T-helper 1 cell treated with Interleukin-12 subunit alpha and Interleukin-12 subunit beta and Interleukin-4 antibody, amounts not matched to agents 30 μg/mL and 1 μg/mL, for 36 hours (primary cell): ENCODE data around the gene E2F1.
"Not testable (repeated sequence)": the region's sequence is repeated elsewhere in the genome, so short reads cannot be mapped to it uniquely, and the experiment has no call there.

Experiments used
- H3K27ac Mint-ChIP-seq: one replicate; pipeline ENCODE4 v1.8.0; 2021; ENCODE audit warnings: mild to moderate bottlenecking, mixed read lengths
- H3K27me3 Mint-ChIP-seq: one replicate; pipeline ENCODE4 v1.8.0; 2021; ENCODE audit warnings: low read depth, mixed read lengths
- H3K36me3 Mint-ChIP-seq: one replicate; pipeline ENCODE4 v1.8.0; 2021; ENCODE audit warnings: low read depth, mixed read lengths
- H3K4me1 Mint-ChIP-seq: one replicate; pipeline ENCODE4 v1.8.0; 2021; ENCODE audit warnings: low read depth, mixed read lengths
- H3K4me3 Mint-ChIP-seq: one replicate; pipeline ENCODE4 v1.8.0; 2021; ENCODE audit warnings: mild to moderate bottlenecking, moderate library complexity, mixed read lengths
- H3K9me3 Mint-ChIP-seq: one replicate; pipeline ENCODE4 v1.8.0; 2021; ENCODE audit warnings: mixed read lengths

Gene E2F1

DNA sequence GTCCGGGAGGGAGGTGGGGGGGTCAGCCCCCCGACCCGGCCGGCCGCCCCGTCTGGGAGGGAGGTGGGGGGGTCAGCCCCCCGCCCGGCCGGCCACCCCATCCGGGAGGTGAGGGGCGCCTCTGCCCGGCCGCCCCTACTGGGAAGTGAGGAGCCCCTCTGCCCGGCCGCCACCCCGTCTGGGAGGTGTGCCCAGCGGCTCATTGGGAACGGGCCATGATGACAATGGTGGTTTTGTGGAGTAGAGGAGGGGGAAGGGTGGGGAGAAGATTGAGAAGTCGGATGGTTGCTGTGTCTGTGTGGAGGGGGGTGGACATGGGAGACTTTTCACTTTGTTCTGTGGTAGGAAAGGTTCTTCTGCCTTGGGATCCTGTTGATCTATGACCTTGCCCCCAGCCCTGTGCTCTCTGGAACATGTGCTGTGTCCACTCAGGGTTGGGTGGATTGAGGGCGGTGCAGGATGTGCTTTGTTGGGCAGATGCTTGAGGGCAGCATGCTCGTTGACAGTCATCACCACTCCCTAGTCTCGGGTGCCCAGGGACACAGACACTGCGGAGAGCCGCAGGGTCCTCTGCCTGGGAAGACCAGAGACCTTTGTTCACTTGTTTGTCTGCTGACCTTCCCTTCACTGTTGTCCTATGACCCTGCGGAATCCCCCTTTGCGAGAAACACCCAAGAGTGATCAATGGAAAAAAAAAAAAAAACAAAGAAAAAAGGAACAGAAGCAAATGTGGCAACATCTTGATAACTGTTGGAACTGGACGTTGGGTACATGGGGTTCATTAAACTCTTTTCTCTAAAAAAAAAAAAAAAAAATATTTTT lies 15.7 kb upstream of the E2F1 start:
- Mint-ChIP-seq H3K27me3 (no peaks in the 10 kb centered on the region), H3K9me3 (peaks cover 3% of the 10 kb centered on the region)

GRCh38 chr20:33700696-33701441 lies 14.7 kb upstream of the E2F1 start:
- H3K9me3 Mint-ChIP-seq, H3K27me3 Mint-ChIP-seq, H3K4me1 Mint-ChIP-seq, H3K27ac Mint-ChIP-seq, H3K4me3 Mint-ChIP-seq, H3K36me3 Mint-ChIP-seq: not testable (repeated sequence)

More for the DNA sequence above, 15.7 kb upstream of the E2F1 start:
- H3K36me3 Mint-ChIP-seq = peaks cover 8% of the 10 kb centered on the region
- H3K4me3 Mint-ChIP-seq = no peak overlapping the region
- no peak overlapping the region for H3K27ac Mint-ChIP-seq
- no peaks in the 10 kb centered on the region for H3K4me1 Mint-ChIP-seq

- H3K4me3 Mint-ChIP-seq, H3K27ac Mint-ChIP-seq, H3K9me3 Mint-ChIP-seq, H3K4me1 Mint-ChIP-seq, H3K36me3 Mint-ChIP-seq, H3K27me3 Mint-ChIP-seq: not testable (repeated sequence)
These were observed 12.8 kb upstream of the E2F1 start for GRCh38 chr20:33698966-33699365.

GRCh38 chr20:33697129-33697528 lies 10.9 kb upstream of the E2F1 start:
- Mint-ChIP-seq H3K36me3 (peaks cover 1% of the 10 kb centered on the region), H3K27ac (no peak overlapping the region), H3K4me1 (no peaks in the 10 kb centered on the region), H3K9me3 (peaks cover 3% of the 10 kb centered on the region), H3K4me3 (no peak overlapping the region), H3K27me3 (no peaks in the 10 kb centered on the region)

GRCh38 chr20:33696448-33696847 lies 10.3 kb upstream of the E2F1 start:
- peaks cover 3% of the 10 kb centered on the region for H3K9me3 Mint-ChIP-seq
- no peaks in the 10 kb centered on the region for H3K27me3 Mint-ChIP-seq
- peaks cover 2% of the 10 kb centered on the region for H3K4me1 Mint-ChIP-seq
- no peak overlapping the region for H3K27ac Mint-ChIP-seq
- no peak overlapping the region for H3K4me3 Mint-ChIP-seq
- H3K36me3 Mint-ChIP-seq = peaks cover 1% of the 10 kb centered on the region

GRCh38 chr20:33694639-33695012 lies 8.4 kb upstream of the E2F1 start:
- no peak overlapping the region for H3K27ac Mint-ChIP-seq
- no peaks in the 10 kb centered on the region for H3K27me3 Mint-ChIP-seq
- peaks cover 3% of the 10 kb centered on the region for H3K9me3 Mint-ChIP-seq
- no peak overlapping the region for H3K4me3 Mint-ChIP-seq
- H3K36me3 Mint-ChIP-seq = peaks cover 1% of the 10 kb centered on the region
- peaks cover 11% of the 10 kb centered on the region for H3K4me1 Mint-ChIP-seq

DNA sequence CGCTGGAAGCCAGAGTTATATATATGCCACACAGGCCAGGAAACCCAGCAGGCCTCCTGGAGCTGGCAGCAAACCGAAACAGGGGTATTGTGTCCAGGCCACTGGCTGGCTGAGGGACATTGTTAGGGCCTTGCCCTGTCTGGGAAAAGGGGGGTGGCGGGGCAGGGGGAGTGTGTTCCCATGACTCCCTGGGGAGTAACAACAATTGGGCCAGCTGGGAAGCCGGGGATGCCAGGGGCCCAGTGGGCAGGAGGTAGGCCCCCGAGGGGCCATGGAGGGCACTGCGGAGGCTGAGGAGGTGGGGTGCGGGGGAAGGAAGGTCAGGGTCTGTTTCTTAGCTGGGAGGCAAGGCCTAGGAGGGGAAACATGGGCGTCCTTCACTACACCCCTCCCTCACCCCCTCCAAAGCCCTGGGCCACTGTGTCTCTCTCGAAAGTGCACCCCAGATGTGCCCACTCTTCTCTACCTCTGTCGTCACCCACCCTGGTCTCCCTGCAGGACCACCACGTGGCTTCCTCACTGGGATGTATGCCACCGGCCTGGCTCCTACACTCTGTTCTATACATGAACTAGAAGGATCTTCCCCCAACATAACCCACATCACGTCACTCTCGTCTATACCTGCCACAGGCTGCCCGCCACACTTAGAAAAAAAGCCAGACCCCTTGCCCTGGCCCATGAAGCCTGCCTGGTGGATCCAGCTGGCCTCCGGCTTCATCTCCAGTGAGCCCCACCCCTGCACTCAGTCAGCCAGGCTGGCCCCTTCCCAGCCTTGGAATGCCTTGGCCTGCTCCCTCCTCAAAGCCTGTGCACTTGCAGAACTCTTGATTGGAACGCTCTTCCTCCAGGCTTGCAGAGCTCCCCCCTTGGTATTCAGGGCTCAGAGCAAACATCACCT lies 7.8 kb upstream of the E2F1 start:
- Mint-ChIP-seq H3K4me3 (peak overlapping the region; percentile 38), H3K27me3 (no peaks in the 10 kb centered on the region), H3K4me1 (peaks cover 18% of the 10 kb centered on the region), H3K36me3 (peaks cover 1% of the 10 kb centered on the region), H3K27ac (no peak overlapping the region), H3K9me3 (peaks cover 3% of the 10 kb centered on the region)

DNA sequence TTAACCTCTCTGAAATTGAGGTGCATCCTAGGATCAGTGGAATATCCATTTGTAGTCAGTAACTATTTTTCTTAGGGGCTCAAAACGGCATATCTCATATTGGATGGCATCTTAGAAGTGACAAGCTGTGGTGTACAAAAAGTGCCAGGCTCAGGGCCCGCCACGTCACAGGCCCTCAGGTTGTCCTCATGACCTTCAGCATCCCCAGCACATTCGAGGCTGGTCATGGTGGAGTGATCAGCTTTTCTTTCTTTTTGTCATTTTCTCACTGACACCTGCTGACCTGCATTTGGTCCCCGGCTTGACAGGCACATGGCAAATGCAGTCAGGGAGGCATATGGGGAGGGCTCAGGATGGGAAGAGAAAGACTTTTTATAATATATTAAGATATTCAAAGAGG lies 7.1 kb upstream of the E2F1 start:
- Mint-ChIP-seq H3K4me3 (no peak overlapping the region), H3K36me3 (no peaks in the 10 kb centered on the region), H3K9me3 (peaks cover under 1% of the 10 kb centered on the region), H3K27me3 (no peaks in the 10 kb centered on the region), H3K4me1 (peaks cover 25% of the 10 kb centered on the region), H3K27ac (peak overlapping the region; percentile 55)

GRCh38 chr20:33689973-33690372 lies 3.8 kb upstream of the E2F1 start:
- Mint-ChIP-seq H3K4me3 (peak overlapping the region; percentile 72), H3K4me1 (peaks cover 43% of the 10 kb centered on the region), H3K27me3 (no peaks in the 10 kb centered on the region), H3K36me3 (peaks cover 2% of the 10 kb centered on the region), H3K9me3 (no peaks in the 10 kb centered on the region), H3K27ac (peak overlapping the region; percentile 94)

- Mint-ChIP-seq H3K36me3 (peaks cover 2% of the 10 kb centered on the region), H3K9me3 (no peaks in the 10 kb centered on the region), H3K27ac (peak overlapping the region; percentile 94), H3K4me3 (peak overlapping the region; percentile 72), H3K27me3 (no peaks in the 10 kb centered on the region), H3K4me1 (peaks cover 47% of the 10 kb centered on the region)
These were observed 3.3 kb upstream of the E2F1 start for GRCh38 chr20:33689493-33689892.

- H3K27ac Mint-ChIP-seq = peak overlapping the region; percentile 86
- H3K4me3 Mint-ChIP-seq = no peak overlapping the region
- H3K36me3 Mint-ChIP-seq = peaks cover 2% of the 10 kb centered on the region
- H3K4me1 Mint-ChIP-seq = peaks cover 52% of the 10 kb centered on the region
- no peaks in the 10 kb centered on the region for H3K9me3 Mint-ChIP-seq
- H3K27me3 Mint-ChIP-seq = no peaks in the 10 kb centered on the region
These were observed 2.8 kb upstream of the E2F1 start for GRCh38 chr20:33688938-33689424.

- H3K4me1 Mint-ChIP-seq = peaks cover 53% of the 10 kb centered on the region
These were observed 2.1 kb upstream of the E2F1 start for GRCh38 chr20:33687993-33688937.

GRCh38 chr20:33687370-33687915 lies 1.3 kb upstream of the E2F1 start:
- peaks cover 57% of the 10 kb centered on the region for H3K4me1 Mint-ChIP-seq
- H3K4me3 Mint-ChIP-seq = no peak overlapping the region
- H3K27me3 Mint-ChIP-seq = no peaks in the 10 kb centered on the region
- H3K9me3 Mint-ChIP-seq = no peaks in the 10 kb centered on the region
- H3K27ac Mint-ChIP-seq = peak overlapping the region; percentile 68
- H3K36me3 Mint-ChIP-seq = peaks cover 5% of the 10 kb centered on the region

More at GRCh38 chr20:33687993-33688937, 2.1 kb upstream of the E2F1 start:
- Mint-ChIP-seq H3K4me3 (peak overlapping the region; percentile 9), H3K27me3 (no peaks in the 10 kb centered on the region), H3K36me3 (peaks cover 2% of the 10 kb centered on the region), H3K9me3 (no peaks in the 10 kb centered on the region), H3K27ac (peak overlapping the region; percentile 86)
